T-helper 1 cell treated with Interleukin-12 subunit alpha and Interleukin-12 subunit beta and Interleukin-4 antibody, amounts not matched to agents 30 ng/mL and 1 ng/mL, for 36 hours (primary cell): ENCODE data around the gene PIGS. TPM values are rescaled to one million over a fixed set of nuclear protein-coding genes. Genes with fewer than 3 reads are reported as not detected.

Source experiments
- intact Hi-C: fragments of 100-400 bp; cut with micrococcal nuclease; formaldehyde crosslinking; loops from one replicate; pipeline ENCODE4 v1.15.1; 2024
- total RNA-seq: library from RNA; stranded (reverse); gene quantifications from 2 replicates; pipeline ENCODE4 v1.2.3, GENCODE V29; 2022

PIGS gene
- total RNA-seq, 1 donor from 2014 or later: 71.9 TPM

GRCh38 chr17:28580959-28581358 lies 9.6 kb upstream of the PIGS start:
- intact Hi-C loops: no loop called here

- intact Hi-C loops: loop anchor here (10.0 kb wide), 3 partner anchors 205 to 775 kb away; partner anchors contain the start of genes NLK, NOS2, SARM1 and VTN
Measured at GRCh38 chr17:28579526-28579925, 8.2 kb upstream of the PIGS start.

- intact Hi-C loops: loop anchor here (10.0 kb wide), 3 partner anchors 204 to 774 kb away; partner anchors contain the start of genes NLK, NOS2, SARM1 and VTN
Measured at GRCh38 chr17:28578246-28579195, 7.2 kb upstream of the PIGS start.

GRCh38 chr17:28577466-28577824 lies 6.1 kb upstream of the PIGS start:
- intact Hi-C loops: loop anchor here (2.0 to 10.0 kb wide), 6 partner anchors 67 to 773 kb away; partner anchors contain the start of genes BLTP2, NLK, NOS2 and PROCA1

GRCh38 chr17:28576758-28577465 lies 5.6 kb upstream of the PIGS start, which contains the start of gene ALDOC:
Gene ALDOC, minus strand, starts transcription at chr17:28576895. Its CDS starts 1,363 bp downstream, at chr17:28575532.
- intact Hi-C loops: loop anchor here (1.0 to 10.0 kb wide), 8 partner anchors 22 to 772 kb away; partner anchors contain the start of genes BLTP2, NLK, NOS2 and PROCA1

GRCh38 chr17:28576016-28576415 lies 4.7 kb upstream of the PIGS start:
- intact Hi-C loops: loop anchor here (1.0 to 10.0 kb wide), 8 partner anchors 23 to 771 kb away; partner anchors contain the start of genes BLTP2, NLK, NOS2 and PROCA1

GRCh38 chr17:28575126-28575795 lies 3.9 kb upstream of the PIGS start:
- intact Hi-C loops: loop anchor here (10.0 kb wide), 3 partner anchors 200 to 770 kb away; partner anchors contain the start of genes NLK, NOS2, SARM1 and VTN

- intact Hi-C loops: loop anchor here (10.0 kb wide), 3 partner anchors 200 to 770 kb away; partner anchors contain the start of genes NLK, NOS2, SARM1 and VTN
Measured at GRCh38 chr17:28574526-28574925, 3.2 kb upstream of the PIGS start.

- intact Hi-C loops: loop anchor here (10.0 kb wide), 3 partner anchors 199 to 769 kb away; partner anchors contain the start of genes NLK, NOS2, SARM1 and VTN
Measured at GRCh38 chr17:28573966-28574480, 2.7 kb upstream of the PIGS start.

GRCh38 chr17:28573521-28573920 lies 2.2 kb upstream of the PIGS start:
- intact Hi-C loops: loop anchor here (10.0 kb wide), 3 partner anchors 199 to 769 kb away; partner anchors contain the start of genes NLK, NOS2, SARM1 and VTN

GRCh38 chr17:28573040-28573380 lies 1.7 kb upstream of the PIGS start:
- intact Hi-C loops: loop anchor here (10.0 kb wide), 3 partner anchors 198 to 768 kb away; partner anchors contain the start of genes NLK, NOS2, SARM1 and VTN

GRCh38 chr17:28572259-28573039 lies 1.1 kb upstream of the PIGS start:
- intact Hi-C loops: loop anchor here (10.0 kb wide), 3 partner anchors 198 to 768 kb away; partner anchors contain the start of genes NLK, NOS2, SARM1 and VTN

- intact Hi-C loops: loop anchor here (1.0 to 10.0 kb wide), 7 partner anchors 19 to 766 kb away; partner anchors contain the start of genes DHRS13, NLK, NOS2 and SARM1
Measured at GRCh38 chr17:28570716-28571360, 486 bp downstream of the PIGS start.

- intact Hi-C loops: no loop called here
Measured at GRCh38 chr17:28569446-28569845, 1.9 kb downstream of the PIGS start.

- intact Hi-C loops: no loop called here
Measured at GRCh38 chr17:28567604-28568003, 3.7 kb downstream of the PIGS start.

GRCh38 chr17:28563475-28563874 lies 7.8 kb downstream of the PIGS start:
- intact Hi-C loops: no loop called here

GRCh38 chr17:28555022-28555421 lies 16.3 kb downstream of the PIGS start:
- intact Hi-C loops: no loop called here

GRCh38 chr17:28554565-28554964 lies 16.8 kb downstream of the PIGS start:
- intact Hi-C loops: loop anchor here (5.0 kb wide), 2 partner anchors 237 to 1563 kb away; partner anchors contain the start of genes NSRP1 and TMEM97
